ENCODE data around the gene KIAA1328.

DNA sequence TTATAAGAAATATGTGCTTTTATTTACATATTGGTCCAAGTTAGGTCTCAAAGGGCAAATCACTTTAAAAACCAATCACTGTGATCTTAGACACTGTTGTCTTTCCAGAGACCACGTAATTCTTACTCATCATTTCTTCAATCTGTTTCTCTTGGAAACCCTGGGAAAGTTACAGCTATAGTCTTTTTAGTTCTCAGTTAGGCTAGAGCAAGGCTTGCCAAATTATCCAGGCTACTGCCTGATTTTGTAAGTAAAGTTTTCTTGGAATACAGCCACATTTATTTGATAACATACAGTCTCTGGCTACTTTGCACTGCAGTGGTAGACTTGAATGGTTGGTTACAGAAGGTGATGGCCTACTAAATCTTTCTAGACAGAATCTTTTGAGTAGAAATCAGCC, 106.0 kb downstream of the KIAA1328 start:
- TF ChIP-seq YY1 (IDR thresholded peaks at IDR 0.05; ENCODE audit: low read depth) (no peak), EP300 (IDR thresholded peaks at IDR 0.05; ENCODE audit: borderline replicate concordance) (no peak), CREB1 (IDR thresholded peaks at IDR 0.05; ENCODE audit: low read depth) (no peak), TAF1 (IDR thresholded peaks at IDR 0.05; ENCODE audit: low read depth) (no peak), CEBPB (IDR thresholded peaks at IDR 0.05) (no peak), FOXM1 (IDR thresholded peaks at IDR 0.05; ENCODE audit: borderline replicate concordance, low read depth) (no peak), RAD21 (IDR thresholded peaks at IDR 0.05; ENCODE audit: low read depth) (no peak)
- TF ChIP-seq, protein P1, sequence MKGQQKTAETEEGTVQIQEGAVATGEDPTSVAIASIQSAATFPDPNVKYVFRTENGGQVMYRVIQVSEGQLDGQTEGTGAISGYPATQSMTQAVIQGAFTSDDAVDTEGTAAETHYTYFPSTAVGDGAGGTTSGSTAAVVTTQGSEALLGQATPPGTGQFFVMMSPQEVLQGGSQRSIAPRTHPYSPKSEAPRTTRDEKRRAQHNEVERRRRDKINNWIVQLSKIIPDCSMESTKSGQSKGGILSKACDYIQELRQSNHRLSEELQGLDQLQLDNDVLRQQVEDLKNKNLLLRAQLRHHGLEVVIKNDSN (IDR thresholded peaks at IDR 0.05): no peak
- TF ChIP-seq, protein P2, sequence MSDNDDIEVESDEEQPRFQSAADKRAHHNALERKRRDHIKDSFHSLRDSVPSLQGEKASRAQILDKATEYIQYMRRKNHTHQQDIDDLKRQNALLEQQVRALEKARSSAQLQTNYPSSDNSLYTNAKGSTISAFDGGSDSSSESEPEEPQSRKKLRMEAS (IDR thresholded peaks at IDR 0.05): no peak
- TF ChIP-seq, protein P3, sequence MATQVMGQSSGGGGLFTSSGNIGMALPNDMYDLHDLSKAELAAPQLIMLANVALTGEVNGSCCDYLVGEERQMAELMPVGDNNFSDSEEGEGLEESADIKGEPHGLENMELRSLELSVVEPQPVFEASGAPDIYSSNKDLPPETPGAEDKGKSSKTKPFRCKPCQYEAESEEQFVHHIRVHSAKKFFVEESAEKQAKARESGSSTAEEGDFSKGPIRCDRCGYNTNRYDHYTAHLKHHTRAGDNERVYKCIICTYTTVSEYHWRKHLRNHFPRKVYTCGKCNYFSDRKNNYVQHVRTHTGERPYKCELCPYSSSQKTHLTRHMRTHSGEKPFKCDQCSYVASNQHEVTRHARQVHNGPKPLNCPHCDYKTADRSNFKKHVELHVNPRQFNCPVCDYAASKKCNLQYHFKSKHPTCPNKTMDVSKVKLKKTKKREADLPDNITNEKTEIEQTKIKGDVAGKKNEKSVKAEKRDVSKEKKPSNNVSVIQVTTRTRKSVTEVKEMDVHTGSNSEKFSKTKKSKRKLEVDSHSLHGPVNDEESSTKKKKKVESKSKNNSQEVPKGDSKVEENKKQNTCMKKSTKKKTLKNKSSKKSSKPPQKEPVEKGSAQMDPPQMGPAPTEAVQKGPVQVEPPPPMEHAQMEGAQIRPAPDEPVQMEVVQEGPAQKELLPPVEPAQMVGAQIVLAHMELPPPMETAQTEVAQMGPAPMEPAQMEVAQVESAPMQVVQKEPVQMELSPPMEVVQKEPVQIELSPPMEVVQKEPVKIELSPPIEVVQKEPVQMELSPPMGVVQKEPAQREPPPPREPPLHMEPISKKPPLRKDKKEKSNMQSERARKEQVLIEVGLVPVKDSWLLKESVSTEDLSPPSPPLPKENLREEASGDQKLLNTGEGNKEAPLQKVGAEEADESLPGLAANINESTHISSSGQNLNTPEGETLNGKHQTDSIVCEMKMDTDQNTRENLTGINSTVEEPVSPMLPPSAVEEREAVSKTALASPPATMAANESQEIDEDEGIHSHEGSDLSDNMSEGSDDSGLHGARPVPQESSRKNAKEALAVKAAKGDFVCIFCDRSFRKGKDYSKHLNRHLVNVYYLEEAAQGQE (IDR thresholded peaks at IDR 0.05; ENCODE audit: low read depth): no peak
